K562 (cell line): Measurements from ENCODE around the gene SHISA6. TPM values are rescaled to one million over a fixed set of nuclear protein-coding genes. Genes with fewer than 3 reads are reported as not detected.

Experiments
- ATAC-seq: fragments of 200-7000 bp; cut with Tn5 transposase; 3 replicates; pipeline ENCODE4 v1.9.1; 2020; ENCODE audit warnings: moderate library complexity
- BruUV-seq: library from RNA; stranded (reverse); fragments of 400-500 nt; replicated peaks from 2 replicates; lab custom pipeline; 2021; lab: Mats Ljungman, UMichigan
- CTCF ChIA-PET: fragments of 300-600 bp; formaldehyde crosslinking; extraction: SDS; loops from one replicate; lab custom pipeline; 2021; ENCODE audit warnings: low intra/inter-chr PET ratio; lab: Yijun Ruan, JAX
- POLR2A ChIA-PET: fragments of 300-600, 350-650 bp; sonication (Branson Sonifier 250); formaldehyde crosslinking; extraction: SDS; loops from one replicate; lab custom pipeline; 2021; ENCODE audit warnings: antibody characterized with exemption, inconsistent platforms; lab: Yijun Ruan, JAX
- DNase-seq, 4 experiments: peaks; one replicate each; pipeline versions ENCODE4 v3.0.0 to v3.0.0-alpha.2; 2011 to 2018; ENCODE audit warnings: low spot score in 3 of 4, mixed read lengths in 3 of 4; ENCODE audit errors: extremely low read depth in 1 of 4
- FAIRE-seq: peaks from 2 replicates; lab custom pipeline; 2011; peaks lifted over from hg19 to GRCh38; lab: Jason Lieb, UNC
- H2AFZ ChIP-seq: 2 replicates; pipeline ENCODE4 v1.6.0; 2011; ENCODE audit warnings: low read depth, low read length, control low read depth, inconsistent platforms
- H3K27ac ChIP-seq: fragments of 200-600 bp; 3 replicates; pipeline ENCODE4 v1.8.0; 2011; ENCODE audit warnings: low read depth, mild to moderate bottlenecking, control low read depth, inconsistent platforms, low read length, moderate library complexity, mixed read lengths; ENCODE audit errors: extremely low read depth
- H3K27me3 ChIP-seq, 2 experiments: fragments of 300-600 bp in 1 of 2; 2 replicates in 1 of 2; 3 replicates in 1 of 2; pipeline versions ENCODE4 v1.6.0 to v1.8.0; 2011; ENCODE audit warnings: inconsistent platforms in 2 of 2, low read length in 2 of 2, mild to moderate bottlenecking in 1 of 2, mixed read lengths in 1 of 2, moderate library complexity in 1 of 2; ENCODE audit not compliant: control insufficient read depth in 2 of 2, insufficient read depth in 2 of 2
- H3K36me3 ChIP-seq: fragments of 300-600 bp; 3 replicates; pipeline ENCODE4 v1.8.0; 2011; ENCODE audit warnings: mild to moderate bottlenecking, low read length, inconsistent platforms; ENCODE audit not compliant: control insufficient read depth, insufficient read depth
- H3K4me1 ChIP-seq, 2 experiments: fragments of 200-600 bp in 1 of 2; replicated peaks in 1 of 2; 2 replicates in 1 of 2; 3 replicates in 1 of 2; pipeline versions ENCODE4 v1.5.1 to v1.8.0; 2011; ENCODE audit warnings: inconsistent platforms in 2 of 2, low read length in 2 of 2, mild to moderate bottlenecking in 1 of 2, mixed read lengths in 1 of 2, moderate library complexity in 1 of 2; ENCODE audit not compliant: control insufficient read depth in 2 of 2, insufficient read depth in 2 of 2
- H3K4me2 ChIP-seq: 2 replicates; pipeline ENCODE4 v1.6.1; 2011; ENCODE audit warnings: low read length, control low read depth, inconsistent platforms, mixed read lengths; ENCODE audit not compliant: insufficient read depth
- H3K4me3 ChIP-seq: fragments of 200-600 bp; sonication (generic), shearing (Covaris generic); 2 replicates; pipeline ENCODE4 v1.5.1; 2016; ENCODE audit warnings: control low read depth, inconsistent platforms
- H3K79me2 ChIP-seq: fragments of 200-600 bp; 3 replicates; pipeline ENCODE4 v1.8.0; 2011; ENCODE audit warnings: low read length, inconsistent platforms; ENCODE audit not compliant: control insufficient read depth, insufficient read depth
- H3K9ac ChIP-seq, 2 experiments: 2 replicates each; pipeline versions ENCODE4 v1.6.0 to v1.6.1; 2011; ENCODE audit warnings: low read depth in 2 of 2, low read length in 2 of 2, control low read depth in 1 of 2, inconsistent platforms in 1 of 2, mild to moderate bottlenecking in 1 of 2, mixed read lengths in 1 of 2; ENCODE audit not compliant: insufficient read depth in 1 of 2
- H3K9me1 ChIP-seq: one replicate; pipeline ENCODE4 v1.6.0; 2011; ENCODE audit warnings: inconsistent platforms, mild to moderate bottlenecking, low read length, moderate library complexity; ENCODE audit not compliant: control insufficient read depth, insufficient read depth
- H3K9me3 ChIP-seq: replicated peaks from 2 replicates; pipeline ENCODE4 v1.5.1; 2011; ENCODE audit warnings: low read depth, low read length, inconsistent platforms; ENCODE audit not compliant: control insufficient read depth, insufficient read depth
- H4K20me1 ChIP-seq: replicated peaks from 2 replicates; pipeline ENCODE4 v1.6.1; 2011; ENCODE audit warnings: low read length, inconsistent platforms, mixed read lengths; ENCODE audit not compliant: control insufficient read depth, insufficient read depth
- C11orf30 ChIP-seq: fragments of 450-650 bp; IDR thresholded peaks from 2 replicates; pipeline ENCODE4 v1.6.1; 2016; ENCODE audit warnings: low read depth, mild to moderate bottlenecking
- CTBP1 ChIP-seq: fragments of 450-650 bp; IDR thresholded peaks from 2 replicates; pipeline ENCODE4 v1.6.1; 2016; ENCODE audit warnings: borderline replicate concordance
- GTF2E2 ChIP-seq: fragments of 200-800 bp; sonication (Bioruptor generic); IDR thresholded peaks from 2 replicates; pipeline ENCODE4 v1.6.1; 2016; ENCODE audit warnings: missing genetic modification characterization, missing compliant biosample characterization
- RHOXF2B ChIP-seq: fragments of 250-450 bp; sonication (Bioruptor Pico); conservative IDR thresholded peaks from 2 replicates; pipeline ENCODE4 v1.5.1; 2021
- SRF ChIP-seq, 2 experiments: fragments of 250-450, 450-650 bp in 1 of 2; sonication (Bioruptor Pico) in 1 of 2; sonication (generic) in 1 of 2; formaldehyde crosslinking; IDR thresholded peaks; 2 replicates each; pipeline versions ENCODE4 v1.5.0 to v1.5.1; 2020 to 2022; ENCODE audit warnings: mild to moderate bottlenecking in 1 of 2, missing genetic modification reagents in 1 of 2
- THAP12 ChIP-seq: fragments of 250-450 bp; sonication (Bioruptor Pico); IDR thresholded peaks from 2 replicates; pipeline ENCODE4 v1.9.0; 2021; ENCODE audit warnings: mild to moderate bottlenecking, inconsistent platforms
- WGBS: fragments of 100-300 bp; shearing (Covaris generic); methylation state at CpG from one replicate; pipeline ENCODE4 v1.1.6; 2016; ENCODE audit warnings: low coverage, mixed read lengths; ENCODE audit not compliant: insufficient coverage; ENCODE audit errors: missing lambda C conversion rate; 5-methylcytosine and 5-hydroxymethylcytosine counted together
- in situ Hi-C: fragments of 300-500 bp; cut with MboI; formaldehyde crosslinking; loops from 4 replicates; pipeline ENCODE4 v1.15.0; 2018; ENCODE audit warnings: inconsistent platforms, mixed read lengths
- intact Hi-C: fragments of 100-400 bp; cut with micrococcal nuclease; formaldehyde crosslinking; loops from 2 replicates; pipeline ENCODE4 v1.14.2; 2022
- polyA plus RNA-seq, 8 experiments: library from polyadenylated mRNA; depleted of rRNA in 4 of 8; stranded (reverse) in 5 of 8; unstranded in 3 of 8; fragments of >200 nt; fragmentation: Nextera tagmentation in 2 of 8; fragmentation: Illumina TruSeq in 1 of 8; extraction: Ambion mirVana in 2 of 8; extraction: Trizol in 1 of 8; gene quantifications; 2 replicates each; pipeline versions ENCODE4 v1.2.1 to v1.2.3, GENCODE V29; 2011 to 2014; ENCODE audit warnings: inconsistent platforms in 1 of 8, missing spikeins in 1 of 8
- total RNA-seq, 7 experiments: library from RNA; depleted of rRNA in 6 of 7; stranded (reverse); fragments of >200 nt in 6 of 7; fragmentation: Illumina TruSeq in 2 of 7; extraction: Trizol in 2 of 7; gene quantifications; 2 replicates each; pipeline versions ENCODE4 v1.2.1 to v1.2.3, GENCODE V29; 2011 to 2021; ENCODE audit warnings: low replicate concordance in 1 of 7
- TF ChIP-seq, protein P1 (sequence below): fragments of 250-450 bp; sonication (Bioruptor Pico); IDR thresholded peaks from 2 replicates; pipeline ENCODE4 v1.8.0; 2021; ENCODE audit warnings: moderate library complexity, mild to moderate bottlenecking, inconsistent platforms
- TF ChIP-seq, protein P2 (sequence below), 3 experiments: IDR thresholded peaks in 2 of 3; conservative IDR thresholded peaks in 1 of 3; 2 replicates each; pipeline ENCODE4 v1.5.1; 2011 to 2012; ENCODE audit warnings: low read length in 3 of 3, mild to moderate bottlenecking in 3 of 3, control low read depth in 2 of 3, improper control_type of control experiment in 1 of 3, inconsistent platforms in 1 of 3, low read depth in 1 of 3, mixed read lengths in 1 of 3, moderate library complexity in 1 of 3; ENCODE audit not compliant: insufficient read depth in 2 of 3

Gene SHISA6
- total and polyA plus RNA-seq, 9 of the 15 experiments (the other 6 are each of a cell fraction or from before 2014, with no cell fraction given) = not detected

GRCh38 chr17:11515901-11516300 lies 274.9 kb downstream of the SHISA6 start:
- Histone ChIP-seq H3K4me2 (no peak overlapping the region), H3K36me3 (no peaks in the 10 kb centered on the region), H4K20me1 (no peaks in the 10 kb centered on the region), H3K4me1 (no peaks in the 10 kb centered on the region), H3K9me1 (no peaks in the 10 kb centered on the region), H3K9me3 (no peaks in the 10 kb centered on the region), H3K79me2 (no peaks in the 10 kb centered on the region), H2AFZ (no peak overlapping the region), H3K4me3 (no peak overlapping the region), H3K27me3 (no peaks in the 10 kb centered on the region), H3K27ac (no peak overlapping the region), H3K9ac (no peak overlapping the region)
- ChIA-PET POLR2A (no interaction called here), CTCF (no interaction called here)
- no peak for TF ChIP-seq CTBP1
- no peak for TF ChIP-seq THAP12
- no peak for TF ChIP-seq GTF2E2
- TF ChIP-seq, protein P1, sequence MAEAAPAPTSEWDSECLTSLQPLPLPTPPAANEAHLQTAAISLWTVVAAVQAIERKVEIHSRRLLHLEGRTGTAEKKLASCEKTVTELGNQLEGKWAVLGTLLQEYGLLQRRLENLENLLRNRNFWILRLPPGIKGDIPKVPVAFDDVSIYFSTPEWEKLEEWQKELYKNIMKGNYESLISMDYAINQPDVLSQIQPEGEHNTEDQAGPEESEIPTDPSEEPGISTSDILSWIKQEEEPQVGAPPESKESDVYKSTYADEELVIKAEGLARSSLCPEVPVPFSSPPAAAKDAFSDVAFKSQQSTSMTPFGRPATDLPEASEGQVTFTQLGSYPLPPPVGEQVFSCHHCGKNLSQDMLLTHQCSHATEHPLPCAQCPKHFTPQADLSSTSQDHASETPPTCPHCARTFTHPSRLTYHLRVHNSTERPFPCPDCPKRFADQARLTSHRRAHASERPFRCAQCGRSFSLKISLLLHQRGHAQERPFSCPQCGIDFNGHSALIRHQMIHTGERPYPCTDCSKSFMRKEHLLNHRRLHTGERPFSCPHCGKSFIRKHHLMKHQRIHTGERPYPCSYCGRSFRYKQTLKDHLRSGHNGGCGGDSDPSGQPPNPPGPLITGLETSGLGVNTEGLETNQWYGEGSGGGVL = no peak
- TF ChIP-seq SRF (CRISPR knock-in tag; IDR thresholded peaks at IDR 0.05) = no peak
- TF ChIP-seq RHOXF2B = no peak
- TF ChIP-seq C11orf30 = no peak
- TF ChIP-seq, protein P2, sequence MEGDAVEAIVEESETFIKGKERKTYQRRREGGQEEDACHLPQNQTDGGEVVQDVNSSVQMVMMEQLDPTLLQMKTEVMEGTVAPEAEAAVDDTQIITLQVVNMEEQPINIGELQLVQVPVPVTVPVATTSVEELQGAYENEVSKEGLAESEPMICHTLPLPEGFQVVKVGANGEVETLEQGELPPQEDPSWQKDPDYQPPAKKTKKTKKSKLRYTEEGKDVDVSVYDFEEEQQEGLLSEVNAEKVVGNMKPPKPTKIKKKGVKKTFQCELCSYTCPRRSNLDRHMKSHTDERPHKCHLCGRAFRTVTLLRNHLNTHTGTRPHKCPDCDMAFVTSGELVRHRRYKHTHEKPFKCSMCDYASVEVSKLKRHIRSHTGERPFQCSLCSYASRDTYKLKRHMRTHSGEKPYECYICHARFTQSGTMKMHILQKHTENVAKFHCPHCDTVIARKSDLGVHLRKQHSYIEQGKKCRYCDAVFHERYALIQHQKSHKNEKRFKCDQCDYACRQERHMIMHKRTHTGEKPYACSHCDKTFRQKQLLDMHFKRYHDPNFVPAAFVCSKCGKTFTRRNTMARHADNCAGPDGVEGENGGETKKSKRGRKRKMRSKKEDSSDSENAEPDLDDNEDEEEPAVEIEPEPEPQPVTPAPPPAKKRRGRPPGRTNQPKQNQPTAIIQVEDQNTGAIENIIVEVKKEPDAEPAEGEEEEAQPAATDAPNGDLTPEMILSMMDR (IDR thresholded peaks at IDR 0.05 in 2 of 3, conservative IDR thresholded peaks at IDR 0.05 in 1 of 3; ENCODE audit: insufficient read depth in 2 of 3, low read depth in 1 of 3, low read length in 3 of 3) = no peak
- no TSS peak for BruUV-seq
- no peak for FAIRE-seq
- intact Hi-C loops (no loop called here), in situ Hi-C loops (no loop called here)
- DNase-seq = no peak
- no peak for ATAC-seq
- 0% methylated on average over 2 of the region's 2 CpGs for WGBS
